PC-9 (cell line): Measurements from ENCODE around the gene AMZ1.

Source experiments
- CTCF ChIP-seq: fragments of 200-600 bp; sonication (generic); conservative IDR thresholded peaks from 2 replicates; pipeline ENCODE4 v1.6.1; 2017; ENCODE audit warnings: mixed run types, antibody characterized with exemption, mild to moderate bottlenecking, moderate library complexity
- EZH2 ChIP-seq: fragments of 200-600 bp; sonication (generic); IDR thresholded peaks from 2 replicates; pipeline ENCODE4 v1.8.0; 2017; ENCODE audit warnings: antibody characterized with exemption, low read depth

GRCh38 chr7:2701832-2702593 is 14.0 kb downstream of the AMZ1 start:
- TF ChIP-seq CTCF, result no peak
- no peak for TF ChIP-seq EZH2
